GM23338 (cell line): ENCODE results near the gene PLA2G5. TPM values are rescaled to one million over a fixed set of nuclear protein-coding genes. Genes with fewer than 3 reads are reported as not detected.

Experiments used
- ATAC-seq: fragments of 200-7000 bp; cut with Tn5 transposase; 3 replicates; pipeline ENCODE4 v1.9.1; 2020
- DNase-seq: peaks from one replicate; pipeline ENCODE4 v3.0.0-alpha.2; 2015; ENCODE audit warnings: low spot score
- H2AFZ ChIP-seq: fragments of 200-600 bp; sonication (generic); 2 replicates; pipeline ENCODE4 v1.8.0; 2016; ENCODE audit warnings: antibody characterized with exemption, mild to moderate bottlenecking, moderate library complexity
- H3F3A ChIP-seq: fragments of 200-600 bp; sonication (generic); replicated peaks from 2 replicates; pipeline ENCODE4 v1.8.0; 2017; ENCODE audit warnings: antibody characterized with exemption, mixed run types, low read depth
- H3K27ac ChIP-seq: fragments of 200-600 bp; sonication (generic); 2 replicates; pipeline ENCODE4 v1.6.1; 2016; ENCODE audit warnings: low read depth
- H3K27me3 ChIP-seq: fragments of 200-600 bp; sonication (generic); 2 replicates; pipeline ENCODE4 v1.8.0; 2016; ENCODE audit warnings: mild to moderate bottlenecking, mixed run types, moderate library complexity; ENCODE audit not compliant: insufficient read depth
- H3K36me3 ChIP-seq: fragments of 200-600 bp; sonication (generic); 2 replicates; pipeline ENCODE4 v1.8.0; 2016; ENCODE audit warnings: mild to moderate bottlenecking; ENCODE audit not compliant: insufficient read depth
- H3K4me1 ChIP-seq: fragments of 200-600 bp; sonication (generic); 2 replicates; pipeline ENCODE4 v1.8.0; 2016; ENCODE audit warnings: mild to moderate bottlenecking, moderate library complexity; ENCODE audit not compliant: insufficient read depth
- H3K4me2 ChIP-seq: fragments of 200-600 bp; sonication (generic); 2 replicates; pipeline ENCODE4 v1.7.1; 2017; ENCODE audit warnings: mixed run types
- H3K4me3 ChIP-seq: fragments of 200-600 bp; sonication (generic); 2 replicates; pipeline ENCODE4 v1.6.1; 2016; ENCODE audit warnings: mixed run types
- H3K79me2 ChIP-seq: fragments of 200-600 bp; sonication (generic); replicated peaks from 2 replicates; pipeline ENCODE4 v1.8.0; 2017; ENCODE audit warnings: mild to moderate bottlenecking; ENCODE audit not compliant: insufficient read depth
- H3K9me2 ChIP-seq: fragments of 200-600 bp; sonication (generic); 2 replicates; pipeline ENCODE4 v1.8.0; 2017; ENCODE audit not compliant: insufficient read depth
- H4K20me1 ChIP-seq: fragments of 200-600 bp; sonication (generic); replicated peaks from 2 replicates; pipeline ENCODE4 v1.8.0; 2017; ENCODE audit warnings: mild to moderate bottlenecking; ENCODE audit not compliant: insufficient read depth
- H3K27ac Mint-ChIP-seq: 2 replicates; pipeline ENCODE4 v1.8.0; 2020; ENCODE audit warnings: inconsistent platforms, mild to moderate bottlenecking, moderate library complexity, mixed read lengths
- H3K27me3 Mint-ChIP-seq: 3 replicates; pipeline ENCODE4 v1.8.0; 2022; ENCODE audit warnings: low read depth, mild to moderate bottlenecking, moderate library complexity, mixed read lengths, inconsistent platforms; ENCODE audit not compliant: insufficient read depth, poor library complexity
- H3K36me3 Mint-ChIP-seq: 3 replicates; pipeline ENCODE4 v1.8.0; 2021; ENCODE audit warnings: low read depth, mild to moderate bottlenecking, inconsistent platforms, moderate library complexity, mixed read lengths
- H3K4me1 Mint-ChIP-seq: 3 replicates; pipeline ENCODE4 v1.8.0; 2020; ENCODE audit warnings: mild to moderate bottlenecking, inconsistent platforms, mixed read lengths
- H3K4me3 Mint-ChIP-seq: 3 replicates; pipeline ENCODE4 v1.8.0; 2021; ENCODE audit warnings: moderate library complexity, mild to moderate bottlenecking, inconsistent platforms, mixed read lengths
- H3K9me3 Mint-ChIP-seq: 3 replicates; pipeline ENCODE4 v1.8.0; 2020; ENCODE audit warnings: moderate library complexity, mild to moderate bottlenecking, inconsistent platforms, mixed read lengths
- EZH2phosphoT487 ChIP-seq: fragments of 200-600 bp; sonication (generic); IDR thresholded peaks from one replicate; pipeline ENCODE4 v1.8.1; 2018; ENCODE audit warnings: antibody characterized with exemption; ENCODE audit not compliant: unreplicated experiment
- JUNB ChIP-seq: IDR thresholded peaks from one replicate; pipeline ENCODE4 v1.6.1; 2016; ENCODE audit warnings: antibody characterized with exemption; ENCODE audit not compliant: unreplicated experiment
- STAT1 ChIP-seq: IDR thresholded peaks from one replicate; pipeline ENCODE4 v1.6.1; 2016; ENCODE audit warnings: antibody characterized with exemption; ENCODE audit not compliant: unreplicated experiment
- polyA plus RNA-seq: library from polyadenylated mRNA; unstranded; fragments of >200 nt; fragmentation: Nextera tagmentation; extraction: Ambion mirVana; gene quantifications from 2 replicates; pipeline ENCODE4 v1.2.1, GENCODE V29; 2016
- total RNA-seq: library from RNA; depleted of rRNA; stranded (reverse); fragments of >200 nt; shearing (Covaris generic); gene quantifications from 2 replicates; pipeline ENCODE4 v1.2.3, GENCODE V29; 2014
- TF ChIP-seq, protein P1 (sequence below): fragments of 250-450 bp; sonication (Bioruptor Pico); IDR thresholded peaks from 2 replicates; pipeline ENCODE4 v1.5.0; 2020; ENCODE audit warnings: mild to moderate bottlenecking, moderate library complexity
- TF ChIP-seq, protein P2 (sequence below): IDR thresholded peaks from one replicate; pipeline ENCODE4 v1.6.1; 2018; ENCODE audit warnings: antibody characterized with exemption; ENCODE audit not compliant: unreplicated experiment

Gene PLA2G5
- total and polyA plus RNA-seq, 2 experiments from 2014 or later, result not detected

DNA sequence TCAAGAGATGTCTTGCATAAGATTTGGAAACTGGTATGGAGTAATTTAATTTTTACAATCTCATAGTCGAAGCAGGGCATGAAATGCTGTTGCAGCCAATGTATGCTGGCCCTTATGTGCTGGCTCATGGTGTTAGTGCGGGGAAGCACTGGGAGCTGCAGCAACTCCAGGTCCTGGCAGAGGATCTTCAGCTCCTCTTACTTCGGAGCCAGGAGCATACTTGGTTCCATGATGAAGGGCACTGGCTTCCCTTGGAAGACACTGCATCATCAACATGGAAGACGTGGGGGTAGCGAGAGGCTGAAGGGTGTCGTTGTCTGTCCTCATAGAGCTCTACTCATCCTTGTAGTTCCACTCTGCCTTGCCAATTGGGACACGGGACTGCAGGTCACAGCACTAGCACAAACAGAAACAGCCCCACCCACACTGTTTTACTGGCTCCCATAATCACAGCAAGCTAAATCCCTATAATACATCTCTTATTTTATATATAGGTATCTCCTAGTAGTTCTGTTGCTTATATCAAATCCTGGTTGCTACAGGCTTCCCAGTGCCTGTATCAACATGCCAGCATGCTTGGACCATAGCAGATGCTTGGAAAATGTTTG lies 26.9 kb downstream of the PLA2G5 start:
- H3K36me3 Mint-ChIP-seq, result peaks cover 41% of the 10 kb centered on the region
- Histone ChIP-seq H2AFZ (no peak overlapping the region), H3K27ac (no peak overlapping the region), H3K79me2 (no peaks in the 10 kb centered on the region), H3K4me3 (no peak overlapping the region), H3K9me2 (no peaks in the 10 kb centered on the region), H4K20me1 (no peaks in the 10 kb centered on the region), H3K27me3 (no peaks in the 10 kb centered on the region), H3F3A (no peaks in the 10 kb centered on the region), H3K4me1 (no peaks in the 10 kb centered on the region), H3K4me2 (no peak overlapping the region), H3K36me3 (no peaks in the 10 kb centered on the region; the same call in 1 of the 2 replicates)
- peak; percentile 21 for DNase-seq
- no peak overlapping the region for H3K27ac Mint-ChIP-seq
- TF ChIP-seq STAT1, result no peak
- no peak for TF ChIP-seq EZH2phosphoT487
- TF ChIP-seq, protein P1, sequence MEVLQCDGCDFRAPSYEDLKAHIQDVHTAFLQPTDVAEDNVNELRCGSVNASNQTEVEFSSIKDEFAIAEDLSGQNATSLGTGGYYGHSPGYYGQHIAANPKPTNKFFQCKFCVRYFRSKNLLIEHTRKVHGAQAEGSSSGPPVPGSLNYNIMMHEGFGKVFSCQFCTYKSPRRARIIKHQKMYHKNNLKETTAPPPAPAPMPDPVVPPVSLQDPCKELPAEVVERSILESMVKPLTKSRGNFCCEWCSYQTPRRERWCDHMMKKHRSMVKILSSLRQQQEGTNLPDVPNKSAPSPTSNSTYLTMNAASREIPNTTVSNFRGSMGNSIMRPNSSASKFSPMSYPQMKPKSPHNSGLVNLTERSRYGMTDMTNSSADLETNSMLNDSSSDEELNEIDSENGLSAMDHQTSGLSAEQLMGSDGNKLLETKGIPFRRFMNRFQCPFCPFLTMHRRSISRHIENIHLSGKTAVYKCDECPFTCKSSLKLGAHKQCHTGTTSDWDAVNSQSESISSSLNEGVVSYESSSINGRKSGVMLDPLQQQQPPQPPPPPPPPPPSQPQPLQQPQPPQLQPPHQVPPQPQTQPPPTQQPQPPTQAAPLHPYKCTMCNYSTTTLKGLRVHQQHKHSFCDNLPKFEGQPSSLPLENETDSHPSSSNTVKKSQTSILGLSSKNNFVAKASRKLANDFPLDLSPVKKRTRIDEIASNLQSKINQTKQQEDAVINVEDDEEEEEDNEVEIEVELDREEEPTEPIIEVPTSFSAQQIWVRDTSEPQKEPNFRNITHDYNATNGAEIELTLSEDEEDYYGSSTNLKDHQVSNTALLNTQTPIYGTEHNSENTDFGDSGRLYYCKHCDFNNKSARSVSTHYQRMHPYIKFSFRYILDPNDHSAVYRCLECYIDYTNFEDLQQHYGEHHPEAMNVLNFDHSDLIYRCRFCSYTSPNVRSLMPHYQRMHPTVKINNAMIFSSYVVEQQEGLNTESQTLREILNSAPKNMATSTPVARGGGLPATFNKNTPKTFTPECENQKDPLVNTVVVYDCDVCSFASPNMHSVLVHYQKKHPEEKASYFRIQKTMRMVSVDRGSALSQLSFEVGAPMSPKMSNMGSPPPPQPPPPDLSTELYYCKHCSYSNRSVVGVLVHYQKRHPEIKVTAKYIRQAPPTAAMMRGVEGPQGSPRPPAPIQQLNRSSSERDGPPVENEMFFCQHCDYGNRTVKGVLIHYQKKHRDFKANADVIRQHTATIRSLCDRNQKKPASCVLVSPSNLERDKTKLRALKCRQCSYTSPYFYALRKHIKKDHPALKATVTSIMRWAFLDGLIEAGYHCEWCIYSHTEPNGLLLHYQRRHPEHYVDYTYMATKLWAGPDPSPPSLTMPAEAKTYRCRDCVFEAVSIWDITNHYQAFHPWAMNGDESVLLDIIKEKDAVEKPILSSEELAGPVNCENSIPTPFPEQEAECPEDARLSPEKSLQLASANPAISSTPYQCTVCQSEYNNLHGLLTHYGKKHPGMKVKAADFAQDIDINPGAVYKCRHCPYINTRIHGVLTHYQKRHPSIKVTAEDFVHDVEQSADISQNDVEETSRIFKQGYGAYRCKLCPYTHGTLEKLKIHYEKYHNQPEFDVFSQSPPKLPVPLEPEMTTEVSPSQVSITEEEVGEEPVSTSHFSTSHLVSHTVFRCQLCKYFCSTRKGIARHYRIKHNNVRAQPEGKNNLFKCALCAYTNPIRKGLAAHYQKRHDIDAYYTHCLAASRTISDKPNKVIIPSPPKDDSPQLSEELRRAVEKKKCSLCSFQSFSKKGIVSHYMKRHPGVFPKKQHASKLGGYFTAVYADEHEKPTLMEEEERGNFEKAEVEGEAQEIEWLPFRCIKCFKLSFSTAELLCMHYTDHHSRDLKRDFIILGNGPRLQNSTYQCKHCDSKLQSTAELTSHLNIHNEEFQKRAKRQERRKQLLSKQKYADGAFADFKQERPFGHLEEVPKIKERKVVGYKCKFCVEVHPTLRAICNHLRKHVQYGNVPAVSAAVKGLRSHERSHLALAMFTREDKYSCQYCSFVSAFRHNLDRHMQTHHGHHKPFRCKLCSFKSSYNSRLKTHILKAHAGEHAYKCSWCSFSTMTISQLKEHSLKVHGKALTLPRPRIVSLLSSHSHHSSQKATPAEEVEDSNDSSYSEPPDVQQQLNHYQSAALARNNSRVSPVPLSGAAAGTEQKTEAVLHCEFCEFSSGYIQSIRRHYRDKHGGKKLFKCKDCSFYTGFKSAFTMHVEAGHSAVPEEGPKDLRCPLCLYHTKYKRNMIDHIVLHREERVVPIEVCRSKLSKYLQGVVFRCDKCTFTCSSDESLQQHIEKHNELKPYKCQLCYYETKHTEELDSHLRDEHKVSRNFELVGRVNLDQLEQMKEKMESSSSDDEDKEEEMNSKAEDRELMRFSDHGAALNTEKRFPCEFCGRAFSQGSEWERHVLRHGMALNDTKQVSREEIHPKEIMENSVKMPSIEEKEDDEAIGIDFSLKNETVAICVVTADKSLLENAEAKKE (CRISPR knock-in tag), result no peak
- TF ChIP-seq JUNB, result no peak
- H3K27me3 Mint-ChIP-seq, result peaks cover 3% of the 10 kb centered on the region
- H3K4me1 Mint-ChIP-seq, result 0 out of 3 replicates have a peak, but pooled peaks cover 2% of the 10 kb centered on the region
- peaks cover 61% of the 10 kb centered on the region for H3K9me3 Mint-ChIP-seq
- no peak overlapping the region for H3K4me3 Mint-ChIP-seq
- ATAC-seq, result no peak

DNA sequence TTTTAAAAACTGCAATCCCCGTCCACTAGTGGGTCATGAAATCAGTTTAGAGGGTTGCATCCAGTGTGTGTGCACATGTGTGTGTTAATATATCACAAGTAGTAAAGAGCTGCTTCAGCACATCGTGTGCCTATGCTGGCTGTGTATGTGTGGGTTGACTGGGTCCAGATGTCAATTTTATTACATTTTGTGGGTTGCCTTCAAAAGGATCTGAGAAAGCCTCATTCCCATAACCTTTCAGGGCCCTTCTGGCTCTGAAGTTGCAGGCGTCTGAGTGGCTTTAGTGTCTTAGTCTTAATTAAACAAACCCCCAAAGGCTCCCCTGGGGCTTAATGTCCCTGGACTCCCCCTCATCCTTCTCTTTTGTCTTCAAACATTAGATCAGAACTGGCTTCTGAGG lies 29.5 kb downstream of the PLA2G5 start:
- H3K36me3 ChIP-seq, result no peaks in the 10 kb centered on the region; the same call in 1 of the 2 replicates
- H3F3A ChIP-seq, result no peaks in the 10 kb centered on the region
- H3K4me2 ChIP-seq, result no peak overlapping the region
- peaks cover 45% of the 10 kb centered on the region for H3K9me3 Mint-ChIP-seq
- ATAC-seq (no peak), DNase-seq (no peak)
- H2AFZ ChIP-seq, result no peak overlapping the region
- H3K36me3 Mint-ChIP-seq, result peaks cover 40% of the 10 kb centered on the region
- H3K4me1 ChIP-seq, result no peaks in the 10 kb centered on the region; the same call in 1 of the 2 replicates
- no peaks in the 10 kb centered on the region for H3K9me2 ChIP-seq
- 0 out of 3 replicates have a peak, but pooled peaks cover 2% of the 10 kb centered on the region for H3K4me1 Mint-ChIP-seq
- H3K4me3 Mint-ChIP-seq, result no peak overlapping the region
- TF ChIP-seq, protein P2, sequence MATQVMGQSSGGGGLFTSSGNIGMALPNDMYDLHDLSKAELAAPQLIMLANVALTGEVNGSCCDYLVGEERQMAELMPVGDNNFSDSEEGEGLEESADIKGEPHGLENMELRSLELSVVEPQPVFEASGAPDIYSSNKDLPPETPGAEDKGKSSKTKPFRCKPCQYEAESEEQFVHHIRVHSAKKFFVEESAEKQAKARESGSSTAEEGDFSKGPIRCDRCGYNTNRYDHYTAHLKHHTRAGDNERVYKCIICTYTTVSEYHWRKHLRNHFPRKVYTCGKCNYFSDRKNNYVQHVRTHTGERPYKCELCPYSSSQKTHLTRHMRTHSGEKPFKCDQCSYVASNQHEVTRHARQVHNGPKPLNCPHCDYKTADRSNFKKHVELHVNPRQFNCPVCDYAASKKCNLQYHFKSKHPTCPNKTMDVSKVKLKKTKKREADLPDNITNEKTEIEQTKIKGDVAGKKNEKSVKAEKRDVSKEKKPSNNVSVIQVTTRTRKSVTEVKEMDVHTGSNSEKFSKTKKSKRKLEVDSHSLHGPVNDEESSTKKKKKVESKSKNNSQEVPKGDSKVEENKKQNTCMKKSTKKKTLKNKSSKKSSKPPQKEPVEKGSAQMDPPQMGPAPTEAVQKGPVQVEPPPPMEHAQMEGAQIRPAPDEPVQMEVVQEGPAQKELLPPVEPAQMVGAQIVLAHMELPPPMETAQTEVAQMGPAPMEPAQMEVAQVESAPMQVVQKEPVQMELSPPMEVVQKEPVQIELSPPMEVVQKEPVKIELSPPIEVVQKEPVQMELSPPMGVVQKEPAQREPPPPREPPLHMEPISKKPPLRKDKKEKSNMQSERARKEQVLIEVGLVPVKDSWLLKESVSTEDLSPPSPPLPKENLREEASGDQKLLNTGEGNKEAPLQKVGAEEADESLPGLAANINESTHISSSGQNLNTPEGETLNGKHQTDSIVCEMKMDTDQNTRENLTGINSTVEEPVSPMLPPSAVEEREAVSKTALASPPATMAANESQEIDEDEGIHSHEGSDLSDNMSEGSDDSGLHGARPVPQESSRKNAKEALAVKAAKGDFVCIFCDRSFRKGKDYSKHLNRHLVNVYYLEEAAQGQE, result no peak
- peaks cover 3% of the 10 kb centered on the region for H3K27me3 Mint-ChIP-seq
- no peak overlapping the region for H3K27ac ChIP-seq
- no peaks in the 10 kb centered on the region for H4K20me1 ChIP-seq
- H3K79me2 ChIP-seq, result no peaks in the 10 kb centered on the region
- H3K27ac Mint-ChIP-seq, result no peak overlapping the region
- no peaks in the 10 kb centered on the region for H3K27me3 ChIP-seq
- H3K4me3 ChIP-seq, result no peak overlapping the region
